Activated CD4-positive, alpha-beta T cell treated with anti-CD3 and anti-CD28 coated beads, Interleukin-2, amount 10 ng/mL, durations not matched to agents 7 days and 5 days (primary cell): ENCODE results near the gene UBL3. TPM values are rescaled to one million over a fixed set of nuclear protein-coding genes. Genes with fewer than 3 reads are reported as not detected.

Experiments
- CTCF ChIA-PET: fragments of 350-600 bp; sonication (Branson Sonifier 250); formaldehyde crosslinking; loops from one replicate; lab custom pipeline; 2021; ENCODE audit warnings: antibody characterized with exemption; lab: Charles Lee
- POLR2A ChIA-PET: fragments of 350-600 bp; sonication (Branson Sonifier 250); formaldehyde crosslinking; loops from one replicate; lab custom pipeline; 2021; ENCODE audit warnings: antibody characterized with exemption; lab: Charles Lee
- DNase-seq: peaks from one replicate; pipeline ENCODE4 v3.0.0-alpha.2; 2020
- H3K27ac Mint-ChIP-seq: one replicate; pipeline ENCODE4 v1.8.0; 2021; ENCODE audit warnings: mild to moderate bottlenecking, moderate library complexity, mixed read lengths
- H3K27me3 Mint-ChIP-seq: one replicate; pipeline ENCODE4 v1.8.0; 2021; ENCODE audit warnings: mixed read lengths
- H3K36me3 Mint-ChIP-seq: one replicate; pipeline ENCODE4 v1.8.0; 2021; ENCODE audit warnings: low read depth, mixed read lengths
- H3K4me1 Mint-ChIP-seq: one replicate; pipeline ENCODE4 v1.8.0; 2021; ENCODE audit warnings: mixed read lengths
- H3K4me3 Mint-ChIP-seq: one replicate; pipeline ENCODE4 v1.8.0; 2021; ENCODE audit warnings: mild to moderate bottlenecking, moderate library complexity, mixed read lengths
- H3K9me3 Mint-ChIP-seq: one replicate; pipeline ENCODE4 v1.8.0; 2021; ENCODE audit warnings: mixed read lengths
- total RNA-seq, 2 experiments: library from RNA; stranded (reverse); gene quantifications; one replicate each; pipeline ENCODE4 v1.2.3, GENCODE V29; 2021

UBL3 gene
- total RNA-seq, 2 experiments from 2014 or later, result 14.5 to 16.1 TPM

- CTCF ChIA-PET, result interaction anchor here (0.9 to 1.4 kb wide), 2 partner anchors 10 to 16 kb away, joined by 3 to 4 read pairs; no protein-coding TSS in a partner anchor
- Mint-ChIP-seq H3K27me3 (peaks cover 5% of the 10 kb centered on the region), H3K9me3 (no peaks in the 10 kb centered on the region), H3K27ac (no peak overlapping the region), H3K4me3 (no peak overlapping the region), H3K36me3 (no peaks in the 10 kb centered on the region), H3K4me1 (peaks cover 14% of the 10 kb centered on the region)
- no peak for DNase-seq
- POLR2A ChIA-PET, result no interaction called here
These were observed 31.7 kb upstream of the UBL3 start for GRCh38 chr13:29882076-29882475.

DNA sequence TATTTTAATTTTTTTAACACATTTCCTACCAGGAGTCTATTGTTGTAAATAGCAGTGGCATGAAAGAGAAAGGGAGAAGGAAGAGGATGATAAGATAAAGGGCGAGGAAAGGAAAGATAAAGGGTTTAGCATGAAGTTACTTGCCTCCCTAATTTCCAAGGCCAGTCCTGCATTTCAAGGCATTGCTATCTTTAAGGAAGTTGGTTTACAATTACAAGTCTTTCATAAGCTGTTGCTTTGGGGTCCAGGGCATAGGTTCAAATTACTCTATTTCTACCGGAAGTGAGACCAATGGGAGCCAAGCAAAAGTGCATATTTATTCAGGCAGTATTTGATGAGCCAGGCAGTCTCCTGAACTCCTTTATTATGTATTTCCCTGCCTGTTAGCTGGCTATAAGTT lies 27.7 kb upstream of the UBL3 start:
- Mint-ChIP-seq H3K4me1 (peaks cover 4% of the 10 kb centered on the region), H3K27me3 (peaks cover 24% of the 10 kb centered on the region), H3K36me3 (no peaks in the 10 kb centered on the region), H3K27ac (no peak overlapping the region), H3K9me3 (no peaks in the 10 kb centered on the region), H3K4me3 (no peak overlapping the region)
- DNase-seq, result no peak
- CTCF ChIA-PET, result no interaction called here
- POLR2A ChIA-PET, result no interaction called here

DNA sequence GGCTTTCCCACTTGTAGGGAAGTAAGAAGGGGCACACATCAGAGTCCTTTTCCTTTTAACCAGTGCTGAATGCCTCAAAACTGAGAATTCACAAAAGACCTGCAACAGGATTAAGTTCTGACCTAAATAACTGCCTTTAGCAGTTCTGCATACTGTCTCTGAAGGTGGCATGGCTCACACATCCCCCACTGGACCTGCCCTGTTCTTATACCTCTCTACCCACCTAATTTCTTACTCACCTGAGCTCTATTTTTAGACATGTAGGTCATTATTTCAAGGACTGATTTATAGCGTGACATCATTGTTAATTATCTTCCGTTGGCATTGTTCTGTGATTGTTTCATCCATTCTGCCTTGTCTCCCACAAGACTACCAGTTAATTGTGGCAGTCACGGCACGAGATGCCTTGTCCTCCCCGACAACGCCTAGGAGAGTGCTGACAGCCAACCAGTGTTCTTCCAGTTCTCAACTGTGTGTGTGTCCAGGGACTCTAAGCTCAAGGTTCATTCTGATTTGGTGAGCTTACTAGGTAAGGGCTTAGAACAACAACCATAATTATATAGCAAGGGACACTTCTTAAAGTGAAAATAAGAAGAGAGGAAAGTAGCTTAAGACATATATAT lies 27.1 kb upstream of the UBL3 start:
- no peak for DNase-seq
- ChIA-PET POLR2A (no interaction called here), CTCF (no interaction called here)
- H3K27ac Mint-ChIP-seq, result no peak overlapping the region
- no peak overlapping the region for H3K4me3 Mint-ChIP-seq
- H3K4me1 Mint-ChIP-seq, result peaks cover 4% of the 10 kb centered on the region
- H3K27me3 Mint-ChIP-seq, result peaks cover 29% of the 10 kb centered on the region
- H3K36me3 Mint-ChIP-seq, result no peaks in the 10 kb centered on the region
- no peaks in the 10 kb centered on the region for H3K9me3 Mint-ChIP-seq

GRCh38 chr13:29875646-29876045 lies 25.2 kb upstream of the UBL3 start:
- H3K27me3 Mint-ChIP-seq, result peaks cover 34% of the 10 kb centered on the region

DNA sequence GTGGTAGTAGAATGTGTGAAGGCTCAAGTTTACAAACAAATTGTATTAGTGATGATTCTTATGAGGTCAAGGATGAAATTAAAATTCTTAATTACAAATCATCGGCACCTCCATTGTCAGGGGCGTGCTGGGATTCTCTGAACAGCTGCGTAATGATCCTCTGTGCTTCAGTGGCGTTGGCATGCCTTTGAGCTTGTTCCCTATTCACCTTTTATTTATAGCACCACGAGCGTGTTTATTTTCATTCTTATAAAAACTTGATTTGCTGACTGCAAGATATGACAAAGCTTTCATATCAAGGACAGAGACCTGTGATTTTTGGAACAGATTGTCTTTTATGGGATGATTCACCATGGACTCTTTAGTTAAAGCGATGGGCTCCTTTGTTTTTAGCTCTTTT lies 18.2 kb upstream of the UBL3 start:
- peaks cover 24% of the 10 kb centered on the region for H3K27me3 Mint-ChIP-seq
- no peaks in the 10 kb centered on the region for H3K36me3 Mint-ChIP-seq
- H3K27ac Mint-ChIP-seq, result no peak overlapping the region
- no peaks in the 10 kb centered on the region for H3K9me3 Mint-ChIP-seq
- ChIA-PET POLR2A (interaction anchor here (0.6 kb wide), 1 partner anchor 666 kb away, joined by 3 read pairs; no protein-coding TSS in a partner anchor), CTCF (interaction anchor here (0.6 to 0.7 kb wide), 3 partner anchors 115 to 241 kb away, joined by 3 to 6 read pairs (median 3); no protein-coding TSS in a partner anchor)
- no peak for DNase-seq
- H3K4me1 Mint-ChIP-seq, result no peaks in the 10 kb centered on the region
- H3K4me3 Mint-ChIP-seq, result no peak overlapping the region

More at GRCh38 chr13:29875646-29876045, 25.2 kb upstream of the UBL3 start:
- Mint-ChIP-seq H3K4me1 (no peaks in the 10 kb centered on the region), H3K4me3 (no peak overlapping the region), H3K9me3 (no peaks in the 10 kb centered on the region), H3K36me3 (no peaks in the 10 kb centered on the region), H3K27ac (no peak overlapping the region)
- no peak for DNase-seq
- POLR2A ChIA-PET, result no interaction called here
- CTCF ChIA-PET, result no interaction called here

- Mint-ChIP-seq H3K36me3 (no peaks in the 10 kb centered on the region), H3K9me3 (no peaks in the 10 kb centered on the region), H3K27ac (no peak overlapping the region), H3K4me3 (no peak overlapping the region), H3K4me1 (no peaks in the 10 kb centered on the region), H3K27me3 (peaks cover 11% of the 10 kb centered on the region)
- ChIA-PET POLR2A (no interaction called here), CTCF (interaction anchor here (0.7 to 1.7 kb wide), 5 partner anchors 16 to 519 kb away, joined by 3 to 4 read pairs (median 4); no protein-coding TSS in a partner anchor)
- DNase-seq, result no peak
These were observed 15.5 kb upstream of the UBL3 start for GRCh38 chr13:29865934-29866333.

GRCh38 chr13:29861694-29862110 lies 11.3 kb upstream of the UBL3 start:
- ChIA-PET CTCF (interaction anchor here (1.0 to 1.5 kb wide), 2 partner anchors 11 to 29 kb away, joined by 3 read pairs; partner anchors contain the start of gene UBL3), POLR2A (no interaction called here)
- H3K4me3 Mint-ChIP-seq, result no peak overlapping the region
- no peaks in the 10 kb centered on the region for H3K36me3 Mint-ChIP-seq
- peaks cover 10% of the 10 kb centered on the region for H3K4me1 Mint-ChIP-seq
- peaks cover 5% of the 10 kb centered on the region for H3K27me3 Mint-ChIP-seq
- peaks cover 4% of the 10 kb centered on the region for H3K9me3 Mint-ChIP-seq
- no peak for DNase-seq
- no peak overlapping the region for H3K27ac Mint-ChIP-seq

- Mint-ChIP-seq H3K36me3 (no peaks in the 10 kb centered on the region), H3K4me1 (peaks cover 17% of the 10 kb centered on the region), H3K9me3 (peaks cover 4% of the 10 kb centered on the region), H3K27me3 (no peaks in the 10 kb centered on the region), H3K4me3 (no peak overlapping the region), H3K27ac (no peak overlapping the region)
- CTCF ChIA-PET, result interaction anchor here (1.0 kb wide), 2 partner anchors 9 to 272 kb away, joined by 3 read pairs; partner anchors contain the start of gene UBL3
- no peak for DNase-seq
- POLR2A ChIA-PET, result no interaction called here
These were observed 9.6 kb upstream of the UBL3 start for GRCh38 chr13:29859971-29860370.

- Mint-ChIP-seq H3K4me1 (peaks cover 21% of the 10 kb centered on the region), H3K27ac (no peak overlapping the region), H3K9me3 (peaks cover 4% of the 10 kb centered on the region), H3K36me3 (no peaks in the 10 kb centered on the region), H3K4me3 (no peak overlapping the region), H3K27me3 (no peaks in the 10 kb centered on the region)
- ChIA-PET CTCF (interaction anchor here (1.4 kb wide), 1 partner anchor 18 kb away, joined by 3 read pairs; no protein-coding TSS in a partner anchor), POLR2A (no interaction called here)
- DNase-seq, result no peak
These were observed 8.2 kb upstream of the UBL3 start for GRCh38 chr13:29858667-29859066.

DNA sequence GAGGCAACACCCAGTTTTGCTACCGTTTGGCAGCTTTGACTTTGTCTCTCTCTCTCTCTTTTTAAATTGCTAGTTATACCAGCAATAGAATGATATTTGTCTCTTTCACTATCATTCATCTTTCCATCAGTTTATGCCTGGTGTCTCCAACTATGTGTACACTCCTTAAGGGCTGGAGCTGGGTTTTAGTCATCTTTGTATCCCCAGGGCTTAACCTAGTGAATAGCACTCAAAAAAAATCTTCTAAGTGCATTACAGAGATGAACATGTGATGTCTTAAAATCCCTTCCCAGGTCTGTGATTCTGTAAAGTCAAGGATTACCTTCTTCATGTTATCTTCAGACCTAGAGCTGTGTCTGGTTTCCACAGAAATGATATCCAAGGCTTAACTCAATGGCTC lies 7.8 kb upstream of the UBL3 start:
- POLR2A ChIA-PET, result no interaction called here

GRCh38 chr13:29857085-29857484 lies 6.7 kb upstream of the UBL3 start:
- no peak overlapping the region for H3K4me3 Mint-ChIP-seq
- DNase-seq, result no peak
- no peaks in the 10 kb centered on the region for H3K36me3 Mint-ChIP-seq
- peaks cover 4% of the 10 kb centered on the region for H3K9me3 Mint-ChIP-seq
- peaks cover 30% of the 10 kb centered on the region for H3K4me1 Mint-ChIP-seq
- CTCF ChIA-PET, result no interaction called here
- POLR2A ChIA-PET, result no interaction called here
- H3K27ac Mint-ChIP-seq, result no peak overlapping the region
- H3K27me3 Mint-ChIP-seq, result no peaks in the 10 kb centered on the region

More for the DNA sequence above, 7.8 kb upstream of the UBL3 start:
- no peak for DNase-seq
- CTCF ChIA-PET, result interaction anchor here (1.4 kb wide), 1 partner anchor 17 kb away, joined by 3 read pairs; no protein-coding TSS in a partner anchor
- no peaks in the 10 kb centered on the region for H3K27me3 Mint-ChIP-seq
- peaks cover 23% of the 10 kb centered on the region for H3K4me1 Mint-ChIP-seq
- no peaks in the 10 kb centered on the region for H3K36me3 Mint-ChIP-seq
- no peak overlapping the region for H3K4me3 Mint-ChIP-seq
- no peak overlapping the region for H3K27ac Mint-ChIP-seq
- peaks cover 4% of the 10 kb centered on the region for H3K9me3 Mint-ChIP-seq

DNA sequence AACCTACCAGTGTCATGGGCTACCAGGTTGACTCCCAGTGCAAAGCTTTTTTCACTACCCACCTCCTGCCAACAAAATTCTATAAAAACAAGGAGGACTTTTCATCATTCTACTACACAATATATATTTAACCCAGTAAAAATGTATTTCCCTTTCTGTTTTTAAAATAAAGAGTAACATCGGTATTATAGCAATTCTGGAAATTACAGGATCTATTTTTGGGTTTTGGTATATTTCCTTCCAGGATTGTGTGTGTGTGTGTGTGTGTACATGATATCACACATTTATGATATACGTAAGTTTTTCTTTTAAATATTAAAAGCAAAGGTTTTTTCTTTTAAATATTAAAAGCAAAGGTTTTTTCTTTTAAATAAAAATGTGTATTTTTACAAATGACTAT lies 6.0 kb upstream of the UBL3 start:
- ChIA-PET CTCF (interaction anchor here (0.6 kb wide), 1 partner anchor 50 kb away, joined by 3 read pairs; no protein-coding TSS in a partner anchor), POLR2A (no interaction called here)
- no peaks in the 10 kb centered on the region for H3K36me3 Mint-ChIP-seq
- H3K9me3 Mint-ChIP-seq, result peaks cover 4% of the 10 kb centered on the region
- H3K4me1 Mint-ChIP-seq, result peaks cover 30% of the 10 kb centered on the region
- H3K27ac Mint-ChIP-seq, result no peak overlapping the region
- no peak overlapping the region for H3K4me3 Mint-ChIP-seq
- DNase-seq, result no peak
- no peaks in the 10 kb centered on the region for H3K27me3 Mint-ChIP-seq

GRCh38 chr13:29855784-29856183 lies 5.4 kb upstream of the UBL3 start:
- DNase-seq, result no peak
- peaks cover 4% of the 10 kb centered on the region for H3K9me3 Mint-ChIP-seq
- ChIA-PET CTCF (interaction anchor here (0.6 to 1.4 kb wide), 2 partner anchors 18 to 50 kb away, joined by 3 read pairs; no protein-coding TSS in a partner anchor), POLR2A (no interaction called here)
- no peaks in the 10 kb centered on the region for H3K27me3 Mint-ChIP-seq
- no peak overlapping the region for H3K27ac Mint-ChIP-seq
- H3K36me3 Mint-ChIP-seq, result no peaks in the 10 kb centered on the region
- peaks cover 32% of the 10 kb centered on the region for H3K4me1 Mint-ChIP-seq
- H3K4me3 Mint-ChIP-seq, result no peak overlapping the region
